ENCODE measurements around the gene TMEM95. TPM values are rescaled to one million over a fixed set of nuclear protein-coding genes. Genes with fewer than 3 reads are reported as not detected.

TMEM95 gene
- total and polyA plus RNA-seq, 10 of the 15 experiments (the other 5 are each of a cell fraction or from before 2014, with no cell fraction given) = 0.05 to 0.28 TPM; not detected in 8

DNA sequence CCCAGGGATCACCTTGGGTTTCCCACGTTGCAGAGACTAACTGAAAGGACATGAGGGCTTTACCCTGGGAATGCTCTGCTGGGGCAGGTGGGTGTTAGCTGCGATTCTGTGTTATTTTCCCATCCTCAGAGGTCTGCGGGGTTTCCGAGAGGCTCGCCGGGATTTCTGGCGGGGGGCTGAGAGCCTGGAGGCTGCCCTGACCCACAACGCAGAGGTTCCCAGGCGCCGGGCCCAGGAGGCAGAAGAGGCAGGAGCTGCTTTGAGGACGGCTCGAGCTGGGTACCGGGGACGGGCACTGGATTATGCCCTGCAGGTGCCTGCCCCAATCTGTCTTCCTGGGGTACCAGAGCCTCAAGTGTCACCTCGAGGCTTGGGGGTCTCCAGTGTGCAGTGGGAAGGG lies 11.7 kb upstream of the TMEM95 start:
- in situ Hi-C loops (cut with MboI) = no loop called here
- ChIA-PET CTCF (interaction anchor here (0.6 to 6.7 kb wide), 4 partner anchors 15 to 62 kb away, joined by 3 to 49 read pairs (median 5); partner anchors contain the start of gene NEURL4), RAD21 (ENCODE audit: unreplicated experiment) (no interaction called here), SMC1A (ENCODE audit: uncharacterized antibody, unreplicated experiment) (interaction anchor here (1.4 kb wide), 1 partner anchor 14 kb away, joined by 4 read pairs; the partner anchor contains the start of gene NEURL4), POLR2A (interaction anchor here (1.6 kb wide), 1 partner anchor 12 kb away, joined by 11 read pairs; no protein-coding TSS in a partner anchor)
- FAIRE-seq = no peak
- Histone ChIP-seq H3K4me1 (ENCODE audit: control insufficient read depth, insufficient read depth, low read length) (no peaks in the 10 kb centered on the region; the same call in 1 of the 2 replicates), H3K9ac (ENCODE audit: control insufficient read depth, insufficient read depth, low read length) (no peak overlapping the region), H3K4me3 (no peak overlapping the region), H3K27me3 (replicated peaks in 1 of 2; ENCODE audit: control insufficient read depth in 2 of 2, insufficient read depth in 2 of 2, low read length in 1 of 2) (no peaks in the 10 kb centered on the region), H3K4me2 (ENCODE audit: control insufficient read depth, insufficient read depth) (no peak overlapping the region), H3K79me2 (ENCODE audit: control insufficient read depth, insufficient read depth, low read length) (peaks cover 8% of the 10 kb centered on the region), H4K20me1 (ENCODE audit: control insufficient read depth, insufficient read depth) (no peaks in the 10 kb centered on the region), H3K9me3 (replicated peaks; ENCODE audit: control insufficient read depth, insufficient read depth, low read length) (no peaks in the 10 kb centered on the region), H3K27ac (ENCODE audit: control insufficient read depth, insufficient read depth) (no peak overlapping the region), H3K36me3 (ENCODE audit: control insufficient read depth in 2 of 2, insufficient read depth in 2 of 2, low read length in 1 of 2) (peaks cover 19 to 52% of the 10 kb centered on the region in 2 experiments), H2AFZ (ENCODE audit: control insufficient read depth, low read depth, low read length) (no peak overlapping the region)
- BruUV-seq (replicated peaks) = TSS peak; percentile 63
- ATAC-seq = no peak
- intact Hi-C loops (cut with micrococcal nuclease; ENCODE audit: unreplicated experiment) = no loop called here
- 84% methylated on average over 15 of the region's 15 CpGs for WGBS (ENCODE audit: insufficient coverage, insufficient replicate concordance, low lambda C conversion rate, missing lambda C conversion rate)
- no peak for TF ChIP-seq SKIL (IDR thresholded peaks at IDR 0.05; ENCODE audit: low read depth, poor library complexity, severe bottlenecking)
- TF ChIP-seq NFYA (IDR thresholded peaks at IDR 0.05; ENCODE audit: borderline replicate concordance, low read depth, low read length) = no peak
- TF ChIP-seq ATF3 (IDR thresholded peaks at IDR 0.05; ENCODE audit: borderline replicate concordance, extremely low read depth, low read depth, low read length) = no peak
- no peak for TF ChIP-seq SMARCA5 (IDR thresholded peaks at IDR 0.05)
- TF ChIP-seq SMAD1 (IDR thresholded peaks at IDR 0.05; ENCODE audit: low read depth, partially characterized antibody) = no peak
- no peak for DNase-seq (ENCODE audit: low read depth, low spot score)

Data from GM12878 (cell line).